Sigmoid colon (tissue), 7 donors: ENCODE results near the gene IL23R. TPM values are rescaled to one million over a fixed set of nuclear protein-coding genes. Genes with fewer than 3 reads are reported as not detected.
"Not testable (repeated sequence)": the region's sequence is repeated elsewhere in the genome, so short reads cannot be mapped to it uniquely, and the experiment has no call there.

Experiments used
- DNase-seq: peaks from one replicate; pipeline ENCODE4 v3.0.0-alpha.2; 2019
- H3K27ac ChIP-seq, 4 donors: fragments of 200-600 bp; sonication (generic); one replicate each; pipeline ENCODE4 v1.5.1; 2016 to 2019; ENCODE audit warnings: mild to moderate bottlenecking in 1 of 4
- H3K27me3 ChIP-seq, 3 donors: fragments of 200-600 bp; sonication (generic); one replicate each; pipeline ENCODE4 v1.5.1; 2019; ENCODE audit warnings: mild to moderate bottlenecking in 1 of 3
- H3K36me3 ChIP-seq, 4 donors: fragments of 200-600 bp; sonication (generic); one replicate each; pipeline ENCODE4 v1.5.1; 2016 to 2019
- H3K4me1 ChIP-seq, 4 donors: fragments of 200-600 bp; sonication (generic); one replicate each; pipeline ENCODE4 v1.5.1; 2017 to 2019
- H3K4me3 ChIP-seq, 4 donors: fragments of 200-600 bp; sonication (generic); one replicate each; pipeline ENCODE4 v1.5.1; 2017 to 2019; ENCODE audit warnings: mild to moderate bottlenecking in 2 of 4, moderate library complexity in 1 of 4
- H3K9me3 ChIP-seq, 4 donors: fragments of 200-600 bp in 3 of 4; sonication (generic) in 3 of 4; one replicate each; pipeline versions ENCODE4 v1.5.1 to v1.6.1; 2013 to 2019
- EP300 ChIP-seq, 4 donors: sonication (generic); formaldehyde crosslinking; IDR thresholded peaks; one replicate each; pipeline ENCODE4 v1.6.1; 2017; ENCODE audit warnings: antibody characterized with exemption in 4 of 4
- POLR2A ChIP-seq, 2 donors: fragments of 450-650 bp; IDR thresholded peaks; one replicate each; pipeline ENCODE4 v1.6.1; 2016; ENCODE audit warnings: antibody characterized with exemption in 2 of 2, mild to moderate bottlenecking in 2 of 2, moderate library complexity in 2 of 2
- POLR2AphosphoS5 ChIP-seq, 4 donors: sonication (generic); formaldehyde crosslinking; IDR thresholded peaks; one replicate each; pipeline ENCODE4 v1.6.1; 2017; ENCODE audit warnings: antibody characterized with exemption in 4 of 4
- WGBS, 2 donors: extraction: QIAGEN DNeasy Blood & Tissue Kit; methylation state at CpG; one replicate each; pipeline ENCODE4 v1.1.7; 2013; 5-methylcytosine and 5-hydroxymethylcytosine counted together
- intact Hi-C: fragments of 100-400 bp; cut with DNase I; formaldehyde crosslinking; loops from one replicate; pipeline ENCODE4 v1.15.1; 2023
- polyA plus RNA-seq, 3 donors: library from polyadenylated mRNA; stranded (reverse); fragments of 200-250 nt; gene quantifications; one replicate each; pipeline ENCODE4 v1.2.3, GENCODE V29; 2013
- total RNA-seq, 4 donors: library from RNA; depleted of rRNA; stranded (reverse); fragments of >200 nt; gene quantifications; one replicate each; pipeline ENCODE4 v1.1.0, GENCODE V29; 2016
- TF ChIP-seq, protein P1 (sequence below), 4 experiments: fragments of 450-650 bp in 3 of 4; fragments of 200-600 bp in 1 of 4; IDR thresholded peaks; one replicate each; pipeline ENCODE4 v1.5.1; 2016 to 2019; ENCODE audit warnings: antibody characterized with exemption in 4 of 4, mild to moderate bottlenecking in 3 of 4, moderate library complexity in 2 of 4
- donor health status: healthy with polysubstance abuse.
- donor health status: Bipolar disorder and iron deficiency.
- donor health status: healthy.

The IL23R gene
- total and polyA plus RNA-seq, 7 donors, result 0.58 to 0.69 (median 0.60) TPM; not detected in 4

DNA sequence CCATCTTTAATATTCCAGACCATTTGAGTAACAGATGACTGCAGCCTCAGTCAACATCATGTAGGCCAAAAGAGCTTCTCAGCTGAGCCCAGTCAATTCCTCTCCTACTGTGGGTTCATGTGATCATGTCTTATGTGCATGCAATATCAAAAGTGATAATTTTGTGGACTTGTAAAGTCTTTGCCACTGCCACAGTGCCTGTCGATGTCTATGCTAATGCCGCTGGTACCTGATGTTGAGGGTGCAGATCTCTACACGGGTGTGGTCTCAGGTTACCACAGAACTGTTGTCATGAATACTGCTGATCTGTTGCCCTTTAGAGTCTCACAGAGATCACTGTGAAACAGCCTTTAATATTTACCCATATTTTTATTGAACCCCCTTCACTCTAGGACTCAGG lies 20.2 kb upstream of the IL23R start:
- Histone ChIP-seq H3K4me3 (no peak overlapping the region), H3K9me3 (no peaks in the 10 kb centered on the region), H3K4me1 (peaks cover 0 to 8% (median 3%) of the 10 kb centered on the region in 4 donors), H3K27ac (no peak overlapping the region), H3K36me3 (no peaks in the 10 kb centered on the region), H3K27me3 (no peaks in the 10 kb centered on the region)
- WGBS, 2 donors, result 88 to 90% methylated on average over 3 of the region's 3 CpGs
- no peak for TF ChIP-seq POLR2A (IDR thresholded peaks at IDR 0.05)
- no peak for TF ChIP-seq EP300 (IDR thresholded peaks at IDR 0.05)
- TF ChIP-seq, protein P1, sequence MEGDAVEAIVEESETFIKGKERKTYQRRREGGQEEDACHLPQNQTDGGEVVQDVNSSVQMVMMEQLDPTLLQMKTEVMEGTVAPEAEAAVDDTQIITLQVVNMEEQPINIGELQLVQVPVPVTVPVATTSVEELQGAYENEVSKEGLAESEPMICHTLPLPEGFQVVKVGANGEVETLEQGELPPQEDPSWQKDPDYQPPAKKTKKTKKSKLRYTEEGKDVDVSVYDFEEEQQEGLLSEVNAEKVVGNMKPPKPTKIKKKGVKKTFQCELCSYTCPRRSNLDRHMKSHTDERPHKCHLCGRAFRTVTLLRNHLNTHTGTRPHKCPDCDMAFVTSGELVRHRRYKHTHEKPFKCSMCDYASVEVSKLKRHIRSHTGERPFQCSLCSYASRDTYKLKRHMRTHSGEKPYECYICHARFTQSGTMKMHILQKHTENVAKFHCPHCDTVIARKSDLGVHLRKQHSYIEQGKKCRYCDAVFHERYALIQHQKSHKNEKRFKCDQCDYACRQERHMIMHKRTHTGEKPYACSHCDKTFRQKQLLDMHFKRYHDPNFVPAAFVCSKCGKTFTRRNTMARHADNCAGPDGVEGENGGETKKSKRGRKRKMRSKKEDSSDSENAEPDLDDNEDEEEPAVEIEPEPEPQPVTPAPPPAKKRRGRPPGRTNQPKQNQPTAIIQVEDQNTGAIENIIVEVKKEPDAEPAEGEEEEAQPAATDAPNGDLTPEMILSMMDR (IDR thresholded peaks at IDR 0.05), result no peak
- TF ChIP-seq POLR2AphosphoS5 (IDR thresholded peaks at IDR 0.05), result no peak
- no peak for DNase-seq
- intact Hi-C loops, result loop anchor here (5.0 kb wide), 1 partner anchor 94 kb away; the partner anchor contains the start of gene SLC35D1

DNA sequence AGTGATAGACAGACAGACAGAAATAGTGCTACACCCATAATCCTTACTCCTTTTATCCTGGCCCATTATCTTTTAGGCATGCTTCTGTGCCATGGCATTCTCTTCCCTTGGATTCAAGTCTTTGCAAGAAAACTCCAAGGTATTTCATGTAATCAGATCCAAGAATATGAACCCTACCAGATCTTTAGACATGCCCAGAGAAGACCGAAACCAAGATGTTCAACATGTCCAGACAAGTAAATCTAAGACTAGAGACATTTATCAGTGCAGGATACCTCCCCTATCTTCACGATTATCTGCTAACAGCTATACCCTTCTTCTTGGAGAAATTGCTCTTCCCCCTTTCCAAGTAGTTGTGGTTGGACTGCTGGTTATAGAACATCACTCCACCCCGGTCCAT lies 19.7 kb upstream of the IL23R start:
- Histone ChIP-seq H3K4me1 (peaks cover 0 to 8% (median 3%) of the 10 kb centered on the region in 4 donors), H3K36me3 (no peaks in the 10 kb centered on the region), H3K4me3 (no peak overlapping the region), H3K9me3 (no peaks in the 10 kb centered on the region), H3K27me3 (no peaks in the 10 kb centered on the region), H3K27ac (no peak overlapping the region)
- intact Hi-C loops, result loop anchor here (5.0 kb wide), 1 partner anchor 94 kb away; the partner anchor contains the start of gene SLC35D1
- WGBS, 2 donors, result 95 to 97% methylated on average over 3 of the region's 3 CpGs
- DNase-seq, result no peak
- TF ChIP-seq POLR2AphosphoS5 (IDR thresholded peaks at IDR 0.05), result no peak
- no peak for TF ChIP-seq POLR2A (IDR thresholded peaks at IDR 0.05)
- TF ChIP-seq, protein P1 (IDR thresholded peaks at IDR 0.05), result no peak
- TF ChIP-seq EP300 (IDR thresholded peaks at IDR 0.05), result no peak

DNA sequence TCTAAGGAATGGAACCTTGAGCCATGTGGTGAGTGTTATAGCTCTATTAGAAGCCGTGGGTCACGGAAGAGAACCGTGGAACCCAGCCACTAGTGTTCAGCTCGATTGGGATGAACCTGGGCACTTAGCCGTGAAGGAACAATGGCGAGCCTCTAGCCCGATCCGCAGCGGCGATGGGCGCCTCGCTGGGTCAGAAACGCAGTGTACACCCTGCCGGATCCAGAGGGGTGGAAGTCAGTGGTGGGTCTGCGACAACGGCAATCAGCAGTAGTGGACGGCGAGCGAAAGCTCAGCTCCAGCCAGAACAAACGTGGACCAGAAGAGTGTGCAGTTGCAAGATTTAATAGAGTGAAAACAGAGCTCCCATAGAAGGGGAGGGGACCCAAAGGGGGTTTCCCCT lies 18.3 kb upstream of the IL23R start:
- H3K9me3 ChIP-seq, H3K4me3 ChIP-seq, H3K27me3 ChIP-seq, H3K36me3 ChIP-seq, H3K27ac ChIP-seq, DNase-seq, H3K4me1 ChIP-seq: not testable (repeated sequence)
- WGBS, 2 donors, result 90 to 95% methylated on average over 20 of the region's 20 CpGs
- intact Hi-C loops, result loop anchor here (2.0 to 5.0 kb wide), 2 partner anchors 96 to 383 kb away; partner anchors contain the start of gene SLC35D1

DNA sequence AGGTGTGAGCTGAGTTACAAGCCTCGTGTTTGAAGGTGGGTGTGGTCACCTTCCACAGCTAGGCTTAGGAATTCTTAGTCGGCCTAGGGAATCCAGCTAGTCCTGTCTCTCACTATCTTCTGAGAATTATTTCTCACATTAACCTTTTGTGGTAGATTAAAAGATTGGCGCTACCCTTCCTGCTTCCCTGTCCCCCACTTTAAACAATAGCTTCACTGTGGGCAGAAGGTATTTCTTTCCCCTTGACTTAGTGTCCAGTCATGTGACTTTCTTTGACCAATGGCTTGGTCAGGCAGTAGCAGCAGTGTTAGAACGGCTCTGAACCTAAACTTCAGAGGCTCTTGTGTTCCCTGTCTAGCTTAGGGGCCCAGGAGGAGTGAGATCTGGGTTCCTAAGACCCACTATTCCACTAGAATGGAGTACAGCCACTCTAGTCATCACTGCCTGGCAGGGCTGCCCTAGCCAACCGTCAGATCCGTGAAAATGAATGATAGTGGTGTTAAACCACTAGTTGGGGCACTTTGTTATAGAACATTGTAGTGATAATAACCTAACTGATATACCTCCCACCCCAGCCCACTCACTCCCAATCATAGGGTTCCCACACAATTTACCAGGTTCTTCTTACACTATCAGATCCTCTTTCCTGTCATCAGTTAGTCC lies 17.6 kb upstream of the IL23R start:
- 21 to 57% methylated on average over 6 of the region's 6 CpGs for WGBS, 2 donors
- TF ChIP-seq POLR2A (IDR thresholded peaks at IDR 0.05) (no peak), EP300 (IDR thresholded peaks at IDR 0.05) (no peak), POLR2AphosphoS5 (IDR thresholded peaks at IDR 0.05) (no peak)
- TF ChIP-seq, protein P1 (IDR thresholded peaks at IDR 0.05), result no peak
- Histone ChIP-seq H3K36me3 (no peaks in the 10 kb centered on the region), H3K4me1 (peaks cover 0 to 8% (median 3%) of the 10 kb centered on the region in 4 donors), H3K27me3 (no peaks in the 10 kb centered on the region), H3K9me3 (no peaks in the 10 kb centered on the region), H3K27ac (no peak overlapping the region), H3K4me3 (no peak overlapping the region)
- intact Hi-C loops, result loop anchor here (1.0 to 5.0 kb wide), 3 partner anchors 96 to 384 kb away; partner anchors contain the start of gene SLC35D1
- no peak for DNase-seq

DNA sequence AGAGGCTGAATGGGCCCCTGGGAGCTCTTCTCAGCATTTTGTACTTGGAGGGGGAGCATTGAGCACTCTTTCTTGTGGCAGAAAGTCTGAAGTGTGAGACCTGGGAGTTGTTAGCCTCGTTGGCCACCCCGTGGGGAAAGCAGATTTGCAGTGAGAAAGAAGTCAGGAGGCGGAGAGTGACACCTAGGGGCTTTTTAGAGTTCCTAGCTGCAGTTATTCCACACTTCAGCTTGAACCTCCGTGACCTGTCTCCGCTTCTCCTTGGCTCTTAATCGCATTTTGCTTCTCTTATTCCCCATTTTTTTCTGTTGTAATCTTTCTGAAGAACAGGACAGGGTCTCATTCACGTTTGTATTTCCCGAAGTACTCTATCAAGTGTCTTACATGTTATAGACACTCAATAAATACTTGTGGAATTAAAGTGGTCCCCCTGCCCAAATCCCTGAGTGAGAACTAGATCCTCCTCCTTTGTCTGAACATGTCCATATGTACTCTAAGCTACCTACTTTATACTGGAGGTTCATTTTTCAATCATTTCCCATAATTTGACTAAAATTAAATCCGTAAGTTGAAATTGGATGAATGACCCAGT lies 17.0 kb upstream of the IL23R start:
- H3K4me3 ChIP-seq, result no peak overlapping the region
- intact Hi-C loops, result loop anchor here (1.0 to 5.0 kb wide), 3 partner anchors 97 to 384 kb away; partner anchors contain the start of gene SLC35D1
- no peaks in the 10 kb centered on the region for H3K9me3 ChIP-seq
- H3K36me3 ChIP-seq, result no peaks in the 10 kb centered on the region
- DNase-seq, result peak; percentile 82
- H3K27me3 ChIP-seq, result no peaks in the 10 kb centered on the region
- H3K27ac ChIP-seq, result no peak overlapping the region
- H3K4me1 ChIP-seq, result peaks cover 0 to 8% (median 3%) of the 10 kb centered on the region in 4 donors
- TF ChIP-seq EP300 (IDR thresholded peaks at IDR 0.05) (no peak), POLR2A (IDR thresholded peaks at IDR 0.05) (no peak), POLR2AphosphoS5 (IDR thresholded peaks at IDR 0.05) (no peak)
- TF ChIP-seq, protein P1 (IDR thresholded peaks at IDR 0.05), result peak; percentile 81 to 91 (median 86)
- WGBS, 2 donors, result 13 to 19% methylated on average over 9 of the region's 9 CpGs
